HG03064 (cell line): ENCODE data around the gene C10orf105.
A peak's percentile ranks its signal among the peaks of the same experiment; 100 is the strongest.

Experiments used
- ATAC-seq: cut with Tn5 transposase; IDR thresholded peaks from one replicate; pipeline ENCODE4 v1.9.1; 2021; ENCODE audit warnings: low read depth; ENCODE audit not compliant: unreplicated experiment

The C10orf105 gene

GRCh38 chr10:71704816-71705215, 14.8 kb downstream of the C10orf105 start:
- ATAC-seq: no peak

- no peak for ATAC-seq
These were observed 16.0 kb downstream of the C10orf105 start for GRCh38 chr10:71703577-71703976.

- no peak for ATAC-seq
These were observed 18.0 kb downstream of the C10orf105 start for GRCh38 chr10:71701496-71702132.

- ATAC-seq: no peak
These were observed 18.7 kb downstream of the C10orf105 start for GRCh38 chr10:71700731-71701368.

- no peak for ATAC-seq
These were observed 20.8 kb downstream of the C10orf105 start for GRCh38 chr10:71698737-71699136.

- no peak for ATAC-seq
These were observed 21.5 kb downstream of the C10orf105 start for GRCh38 chr10:71697938-71698709.

GRCh38 chr10:71696628-71697326, 22.8 kb downstream of the C10orf105 start:
- ATAC-seq: no peak

- no peak for ATAC-seq
These were observed 23.8 kb downstream of the C10orf105 start for GRCh38 chr10:71695502-71696476.

- ATAC-seq: peak; percentile 73
These were observed 25.0 kb downstream of the C10orf105 start for GRCh38 chr10:71694567-71694968.

GRCh38 chr10:71694039-71694501, 25.5 kb downstream of the C10orf105 start:
- ATAC-seq: no peak

GRCh38 chr10:71693377-71693776, 26.2 kb downstream of the C10orf105 start:
- ATAC-seq: no peak

- no peak for ATAC-seq
These were observed 26.8 kb downstream of the C10orf105 start for GRCh38 chr10:71692598-71693306.

GRCh38 chr10:71691405-71691804, 28.2 kb downstream of the C10orf105 start:
- no peak for ATAC-seq

GRCh38 chr10:71690094-71690720, 29.4 kb downstream of the C10orf105 start:
- no peak for ATAC-seq

- no peak for ATAC-seq
These were observed 31.3 kb downstream of the C10orf105 start for GRCh38 chr10:71688256-71688655.

- ATAC-seq: no peak
These were observed 32.1 kb downstream of the C10orf105 start for GRCh38 chr10:71687480-71687879.

GRCh38 chr10:71687077-71687476, 32.5 kb downstream of the C10orf105 start:
- ATAC-seq: no peak

- no peak for ATAC-seq
These were observed 33.9 kb downstream of the C10orf105 start for GRCh38 chr10:71685554-71686232.
